Fibroblast of villous mesenchyme (primary cell): ENCODE results near the gene ZFP92. TPM values are rescaled to one million over a fixed set of nuclear protein-coding genes. Genes with fewer than 3 reads are reported as not detected.

Source experiments
- DNase-seq: peaks from one replicate; pipeline ENCODE4 v3.0.0-alpha.2; 2010; ENCODE audit warnings: low read depth
- H3K4me3 ChIP-seq: 2 replicates; pipeline ENCODE4 v1.5.1; 2011; ENCODE audit warnings: low read depth, mild to moderate bottlenecking, low read length
- total RNA-seq: library from RNA; depleted of rRNA; stranded (reverse); fragments of >200 nt; gene quantifications from 2 replicates; pipeline ENCODE4 v1.2.3, GENCODE V29; 2012
- TF ChIP-seq, protein P1 (sequence below): IDR thresholded peaks from 2 replicates; pipeline ENCODE4 v1.5.1; 2012; ENCODE audit warnings: low read depth, mild to moderate bottlenecking, low read length; ENCODE audit not compliant: insufficient read depth

Gene ZFP92
- total RNA-seq, 1 donor: 0.43 TPM

DNA sequence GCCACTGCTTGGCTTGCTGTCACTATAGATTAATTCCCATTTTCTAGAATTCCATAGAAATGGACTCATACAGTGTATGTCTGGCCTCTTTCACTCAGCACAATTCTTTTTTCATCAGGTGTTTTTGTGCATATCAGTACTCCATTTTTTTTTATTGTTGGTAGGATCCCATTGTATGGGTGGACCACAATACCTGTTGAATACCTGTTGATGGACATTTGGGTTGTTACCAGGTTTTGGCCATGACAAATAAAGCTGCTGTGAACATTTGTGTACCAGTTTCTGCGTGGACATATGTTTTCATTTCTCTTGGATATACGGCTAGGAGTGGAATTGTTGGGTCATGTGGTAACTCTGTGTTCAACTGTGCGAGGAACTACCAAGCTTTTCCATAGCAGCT is 14.9 kb downstream of the ZFP92 start:
- H3K4me3 ChIP-seq: no peak overlapping the region
- TF ChIP-seq, protein P1, sequence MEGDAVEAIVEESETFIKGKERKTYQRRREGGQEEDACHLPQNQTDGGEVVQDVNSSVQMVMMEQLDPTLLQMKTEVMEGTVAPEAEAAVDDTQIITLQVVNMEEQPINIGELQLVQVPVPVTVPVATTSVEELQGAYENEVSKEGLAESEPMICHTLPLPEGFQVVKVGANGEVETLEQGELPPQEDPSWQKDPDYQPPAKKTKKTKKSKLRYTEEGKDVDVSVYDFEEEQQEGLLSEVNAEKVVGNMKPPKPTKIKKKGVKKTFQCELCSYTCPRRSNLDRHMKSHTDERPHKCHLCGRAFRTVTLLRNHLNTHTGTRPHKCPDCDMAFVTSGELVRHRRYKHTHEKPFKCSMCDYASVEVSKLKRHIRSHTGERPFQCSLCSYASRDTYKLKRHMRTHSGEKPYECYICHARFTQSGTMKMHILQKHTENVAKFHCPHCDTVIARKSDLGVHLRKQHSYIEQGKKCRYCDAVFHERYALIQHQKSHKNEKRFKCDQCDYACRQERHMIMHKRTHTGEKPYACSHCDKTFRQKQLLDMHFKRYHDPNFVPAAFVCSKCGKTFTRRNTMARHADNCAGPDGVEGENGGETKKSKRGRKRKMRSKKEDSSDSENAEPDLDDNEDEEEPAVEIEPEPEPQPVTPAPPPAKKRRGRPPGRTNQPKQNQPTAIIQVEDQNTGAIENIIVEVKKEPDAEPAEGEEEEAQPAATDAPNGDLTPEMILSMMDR: no peak
- no peak for DNase-seq

DNA sequence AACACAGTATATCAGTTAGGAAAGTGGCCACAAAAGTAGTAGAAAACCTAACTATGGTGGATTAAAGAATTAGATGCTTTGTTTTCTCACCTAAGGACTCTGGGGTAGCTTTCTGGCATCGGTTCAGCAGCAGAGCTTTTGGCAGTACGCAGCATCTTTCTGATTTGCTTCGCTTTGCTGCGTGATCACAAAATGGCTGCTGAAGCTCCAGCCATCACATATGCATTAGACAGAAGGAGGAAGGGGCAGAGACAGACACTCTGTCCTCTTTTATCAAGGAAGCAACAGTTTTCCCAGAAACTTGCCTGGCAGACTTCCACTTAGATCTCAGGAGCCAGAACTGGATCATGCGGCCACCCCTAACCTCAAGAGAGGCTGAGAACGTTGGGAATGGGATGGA is 19.5 kb downstream of the ZFP92 start:
- TF ChIP-seq, protein P1: no peak
- DNase-seq: no peak
- no peak overlapping the region for H3K4me3 ChIP-seq

DNA sequence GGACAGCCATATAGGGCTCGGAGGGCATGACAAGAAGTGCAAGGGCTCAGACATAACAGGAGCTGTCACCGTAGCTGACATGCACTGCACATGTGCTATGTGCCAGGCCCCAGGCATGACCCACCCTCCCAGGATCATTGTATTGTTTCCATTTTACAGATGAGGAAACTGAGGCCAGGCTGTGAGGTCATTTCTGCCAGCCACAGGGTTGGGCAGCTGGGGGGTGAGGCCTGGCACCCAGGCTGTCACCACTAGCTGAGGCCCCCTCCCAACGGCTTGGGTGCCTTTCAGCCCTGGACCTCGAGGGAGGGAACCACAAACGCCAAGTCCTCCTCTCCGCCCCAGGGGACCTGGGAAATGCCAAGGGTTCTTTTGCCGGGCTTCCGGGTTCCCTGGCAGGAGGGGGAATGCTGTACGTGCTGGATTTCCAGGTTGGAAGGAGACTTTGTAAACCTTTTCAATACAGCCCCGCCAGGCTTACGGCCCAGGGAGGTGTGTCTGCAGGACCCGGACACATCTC is 21.9 kb downstream of the ZFP92 start:
- no peak for DNase-seq
- H3K4me3 ChIP-seq: no peak overlapping the region
- TF ChIP-seq, protein P1: no peak

DNA sequence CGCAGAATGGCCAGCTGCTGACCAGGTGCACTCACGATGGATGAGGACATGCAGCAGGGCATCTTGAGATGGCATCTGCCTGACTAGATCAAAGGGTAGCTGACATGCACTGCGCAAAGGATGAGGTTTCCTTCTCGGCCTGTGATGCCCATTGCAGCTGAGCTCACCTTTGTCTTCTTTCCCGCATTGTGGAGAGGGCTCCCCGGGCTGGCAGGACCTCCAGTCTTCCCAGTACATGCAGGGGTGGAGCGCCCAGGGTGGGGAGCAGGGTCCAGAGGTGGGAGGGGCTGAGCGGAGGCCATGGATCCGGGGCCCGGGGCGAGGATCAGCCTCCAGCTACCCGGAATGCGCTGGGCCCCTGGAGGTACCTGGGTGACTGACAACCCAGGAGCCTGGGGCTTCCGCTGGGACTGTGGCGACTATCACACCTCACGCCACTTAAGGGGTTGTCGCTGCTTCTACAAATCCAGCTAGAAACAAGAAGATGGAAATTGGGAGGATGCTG is 22.6 kb downstream of the ZFP92 start:
- DNase-seq: no peak
- TF ChIP-seq, protein P1: no peak
- no peak overlapping the region for H3K4me3 ChIP-seq

DNA sequence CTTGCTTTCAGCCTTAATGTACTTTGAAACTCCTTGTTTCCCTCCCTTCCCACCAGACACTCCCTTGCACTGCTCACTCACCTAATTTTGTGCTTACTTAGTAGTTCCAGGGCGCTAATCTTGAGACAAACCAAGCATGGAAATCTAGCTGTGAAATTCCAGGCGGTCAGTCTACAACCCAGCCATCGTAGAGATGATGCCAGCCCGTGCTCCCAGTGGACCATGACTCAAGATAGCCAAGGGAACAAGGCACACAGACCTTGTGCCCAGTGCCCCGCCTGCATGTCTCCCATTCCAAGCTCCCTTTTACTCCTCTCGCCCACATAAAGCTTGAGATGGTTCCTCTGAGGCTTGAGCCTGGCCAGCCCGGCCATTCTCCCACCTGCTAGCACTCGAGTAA is 23.5 kb downstream of the ZFP92 start:
- H3K4me3 ChIP-seq: no peak overlapping the region
- no peak for DNase-seq
- TF ChIP-seq, protein P1: no peak

DNA sequence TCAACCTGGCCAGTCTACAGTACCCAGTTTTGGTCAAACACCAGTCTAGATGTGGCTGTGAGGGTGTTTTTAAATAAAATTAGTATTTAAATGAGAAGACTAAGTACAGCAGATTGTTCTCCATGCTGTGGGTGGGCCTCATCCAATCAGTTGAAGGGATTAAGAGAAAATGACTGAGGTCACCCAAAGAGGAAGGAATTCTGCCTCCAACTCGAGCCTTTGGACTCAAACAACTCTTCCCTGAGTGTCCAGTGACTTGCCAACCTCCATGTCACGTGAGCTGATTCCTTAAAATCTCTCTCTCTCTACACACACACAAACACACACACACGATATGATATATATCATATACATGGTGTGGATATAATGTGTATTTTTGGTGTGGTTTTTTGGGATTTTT is 24.6 kb downstream of the ZFP92 start:
- no peak overlapping the region for H3K4me3 ChIP-seq
- TF ChIP-seq, protein P1: no peak
- DNase-seq: no peak

DNA sequence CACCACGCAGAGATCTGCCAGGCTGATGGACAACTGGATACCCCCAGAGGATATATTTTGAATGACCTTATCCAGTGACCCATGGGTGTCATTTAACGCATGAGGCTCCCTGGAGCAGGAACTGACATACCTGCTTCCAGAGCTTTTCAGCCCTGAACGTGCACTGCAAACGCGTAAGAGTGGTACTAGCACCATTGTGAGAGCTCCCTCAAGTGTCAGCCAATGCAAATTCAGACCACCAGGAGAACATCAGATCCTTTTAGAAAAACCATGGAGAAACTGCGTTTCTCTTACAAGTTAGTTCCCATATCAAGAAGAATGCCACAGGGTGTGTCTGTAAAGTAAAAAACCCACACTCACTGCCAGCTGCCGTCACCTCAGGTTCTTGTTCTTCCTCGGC is 27.3 kb downstream of the ZFP92 start:
- TF ChIP-seq, protein P1: peak; percentile 47
- no peak overlapping the region for H3K4me3 ChIP-seq
- peak; percentile 27 for DNase-seq
